ENCODE results near the gene B3GNT3. TPM values are rescaled to one million over a fixed set of nuclear protein-coding genes. Genes with fewer than 3 reads are reported as not detected.
"Not testable (repeated sequence)": the region's sequence is repeated elsewhere in the genome, so short reads cannot be mapped to it uniquely, and the experiment has no call there.

The B3GNT3 gene
- total and polyA plus RNA-seq, 9 of the 15 experiments (the other 6 are each of a cell fraction or from before 2014, with no cell fraction given): 0.06 to 0.11 (median 0.07) TPM; not detected in 6

DNA sequence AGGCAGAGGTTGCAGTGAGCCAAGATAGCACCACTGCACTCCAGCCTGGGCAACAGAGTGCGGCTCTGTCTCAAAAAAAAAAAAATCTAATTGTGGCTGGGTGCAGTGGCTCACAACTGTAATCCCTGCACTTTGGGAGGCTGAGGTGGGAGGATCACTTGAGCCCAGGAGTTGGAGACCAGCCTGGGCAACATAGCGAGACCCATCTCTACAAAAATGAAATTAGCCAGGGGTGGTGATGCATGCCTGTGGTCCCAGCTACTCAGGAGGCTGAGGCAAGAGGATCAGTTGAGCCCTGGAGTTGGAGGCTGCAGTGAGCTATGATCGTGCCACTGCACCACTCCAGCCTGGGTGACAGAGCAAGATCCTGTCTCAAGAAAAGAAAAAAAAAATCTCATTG is 3.7 kb downstream of the B3GNT3 start:
- BruUV-seq (replicated peaks); DNase-seq (ENCODE audit: extremely low read depth in 1 of 4, low spot score in 3 of 4); H3K79me2 ChIP-seq (ENCODE audit: control insufficient read depth, insufficient read depth, low read length); H3K9me1 ChIP-seq (ENCODE audit: control insufficient read depth, insufficient read depth, low read length); intact Hi-C loops (cut with micrococcal nuclease); FAIRE-seq; H3K4me2 ChIP-seq (ENCODE audit: insufficient read depth, low read length); H2AFZ ChIP-seq (ENCODE audit: low read depth, low read length); H3K9me3 ChIP-seq (replicated peaks; ENCODE audit: control insufficient read depth, insufficient read depth, low read depth, low read length); in situ Hi-C loops (cut with MboI); H3K4me3 ChIP-seq; H4K20me1 ChIP-seq (replicated peaks; ENCODE audit: control insufficient read depth, insufficient read depth, low read length); H3K9ac ChIP-seq (ENCODE audit: insufficient read depth in 1 of 2, low read depth in 2 of 2, low read length in 2 of 2); H3K36me3 ChIP-seq (ENCODE audit: control insufficient read depth, insufficient read depth, low read length); H3K27ac ChIP-seq (ENCODE audit: extremely low read depth, low read depth, low read length); CTCF ChIA-PET (ENCODE audit: low intra/inter-chr PET ratio); ATAC-seq: not testable (repeated sequence)
- 8% methylated on average over 3 of the region's 3 CpGs for WGBS (ENCODE audit: insufficient coverage, low coverage, missing lambda C conversion rate)
- Histone ChIP-seq H3K27me3 (ENCODE audit: control insufficient read depth in 2 of 2, insufficient read depth in 2 of 2, low read length in 2 of 2) (peaks cover 4 to 30% of the 10 kb centered on the region in 2 experiments; a peak in 3 of 5 replicates), H3K4me1 (replicated peaks in 1 of 2; ENCODE audit: control insufficient read depth in 2 of 2, insufficient read depth in 2 of 2, low read length in 2 of 2) (peaks cover 10 to 26% of the 10 kb centered on the region in 2 experiments; a peak in 4 of 5 replicates)
- TF ChIP-seq ZNF121 (CRISPR knock-in tag; conservative IDR thresholded peaks at IDR 0.05): peak; percentile 82
- POLR2A ChIA-PET: interaction anchor here (1.1 kb wide), 1 partner anchor 87 kb away, joined by 3 read pairs; no protein-coding TSS in a partner anchor

DNA sequence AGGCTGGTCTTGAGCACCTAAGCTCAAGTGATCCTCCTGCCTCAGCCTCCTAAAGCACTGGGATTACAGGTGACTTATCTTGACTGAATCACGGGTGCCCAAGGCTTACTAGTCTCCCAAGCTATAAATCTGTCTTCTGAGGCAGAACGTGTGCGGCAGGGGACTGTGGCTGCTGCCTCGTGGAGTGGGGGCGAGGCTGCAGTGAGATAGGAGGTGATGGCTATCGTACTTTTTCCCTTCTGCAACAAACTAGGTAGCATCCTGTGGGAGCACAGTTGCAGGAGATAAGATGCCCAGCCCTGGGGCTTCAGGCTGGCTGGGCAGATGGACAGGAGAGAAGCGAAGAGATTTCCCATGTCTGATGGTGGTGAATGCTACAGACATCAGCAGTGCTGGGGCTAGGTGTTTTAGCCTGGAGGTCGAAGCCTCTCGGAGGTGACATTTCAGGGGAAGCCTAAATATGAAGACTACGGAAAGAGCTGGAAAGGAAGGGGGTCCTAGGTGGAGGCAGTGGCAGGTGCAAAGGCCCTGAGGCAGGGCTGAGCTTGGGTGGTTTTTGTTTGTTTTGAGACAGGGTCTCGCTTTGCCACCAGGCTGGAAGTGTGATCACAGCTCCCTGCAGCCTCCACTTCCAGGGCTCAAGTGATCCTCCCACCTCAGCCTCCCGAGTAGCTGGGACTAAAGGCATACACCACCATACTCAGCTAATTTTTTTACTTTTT is 7.4 kb downstream of the B3GNT3 start:
- no peaks in the 10 kb centered on the region for H3K36me3 ChIP-seq (ENCODE audit: control insufficient read depth, insufficient read depth, low read length)
- no peak for ATAC-seq
- DNase-seq (ENCODE audit: extremely low read depth in 1 of 4, low spot score in 3 of 4): no peak
- H3K9me1 ChIP-seq (ENCODE audit: control insufficient read depth, insufficient read depth, low read length): no peaks in the 10 kb centered on the region
- in situ Hi-C loops (cut with MboI): no loop called here
- BruUV-seq (replicated peaks): no TSS peak
- no peaks in the 10 kb centered on the region for H3K9me3 ChIP-seq (replicated peaks; ENCODE audit: control insufficient read depth, insufficient read depth, low read depth, low read length)
- CTCF ChIA-PET (ENCODE audit: low intra/inter-chr PET ratio): interaction anchor here (0.7 kb wide), 1 partner anchor 28 kb away, joined by 3 read pairs; no protein-coding TSS in a partner anchor
- H3K4me3 ChIP-seq: no peak overlapping the region
- no peaks in the 10 kb centered on the region for H3K79me2 ChIP-seq (ENCODE audit: control insufficient read depth, insufficient read depth, low read length)
- POLR2A ChIA-PET: interaction anchor here (0.6 to 1.5 kb wide), 6 partner anchors 14 to 133 kb away, joined by 3 to 5 read pairs (median 3); partner anchors contain the start of genes JAK3 and RPL18A
- no peak overlapping the region for H3K4me2 ChIP-seq (ENCODE audit: insufficient read depth, low read length)
- H3K4me1 ChIP-seq (replicated peaks in 1 of 2; ENCODE audit: control insufficient read depth in 2 of 2, insufficient read depth in 2 of 2, low read length in 2 of 2): no peaks in the 10 kb centered on the region; a peak in 1 of 5 replicates
- H4K20me1 ChIP-seq (replicated peaks; ENCODE audit: control insufficient read depth, insufficient read depth, low read length): no peaks in the 10 kb centered on the region
- under 1% methylated on average over 12 of the region's 12 CpGs for WGBS (ENCODE audit: insufficient coverage, low coverage, missing lambda C conversion rate)
- H3K9ac ChIP-seq (ENCODE audit: insufficient read depth in 1 of 2, low read depth in 2 of 2, low read length in 2 of 2): no peak overlapping the region
- peaks cover 0 to 32% of the 10 kb centered on the region in 2 experiments; a peak in 4 of 5 replicates for H3K27me3 ChIP-seq (ENCODE audit: control insufficient read depth in 2 of 2, insufficient read depth in 2 of 2, low read length in 2 of 2)
- H3K27ac ChIP-seq (ENCODE audit: extremely low read depth, low read depth, low read length): no peak overlapping the region
- intact Hi-C loops (cut with micrococcal nuclease): no loop called here
- no peak for FAIRE-seq
- H2AFZ ChIP-seq (ENCODE audit: low read depth, low read length): no peak overlapping the region
- TF ChIP-seq CHD1 (IDR thresholded peaks at IDR 0.05; ENCODE audit: low read length): no peak
- no peak for TF ChIP-seq KLF6 (CRISPR knock-in tag; IDR thresholded peaks at IDR 0.05; ENCODE audit: borderline replicate concordance)
- TF ChIP-seq, protein P1, sequence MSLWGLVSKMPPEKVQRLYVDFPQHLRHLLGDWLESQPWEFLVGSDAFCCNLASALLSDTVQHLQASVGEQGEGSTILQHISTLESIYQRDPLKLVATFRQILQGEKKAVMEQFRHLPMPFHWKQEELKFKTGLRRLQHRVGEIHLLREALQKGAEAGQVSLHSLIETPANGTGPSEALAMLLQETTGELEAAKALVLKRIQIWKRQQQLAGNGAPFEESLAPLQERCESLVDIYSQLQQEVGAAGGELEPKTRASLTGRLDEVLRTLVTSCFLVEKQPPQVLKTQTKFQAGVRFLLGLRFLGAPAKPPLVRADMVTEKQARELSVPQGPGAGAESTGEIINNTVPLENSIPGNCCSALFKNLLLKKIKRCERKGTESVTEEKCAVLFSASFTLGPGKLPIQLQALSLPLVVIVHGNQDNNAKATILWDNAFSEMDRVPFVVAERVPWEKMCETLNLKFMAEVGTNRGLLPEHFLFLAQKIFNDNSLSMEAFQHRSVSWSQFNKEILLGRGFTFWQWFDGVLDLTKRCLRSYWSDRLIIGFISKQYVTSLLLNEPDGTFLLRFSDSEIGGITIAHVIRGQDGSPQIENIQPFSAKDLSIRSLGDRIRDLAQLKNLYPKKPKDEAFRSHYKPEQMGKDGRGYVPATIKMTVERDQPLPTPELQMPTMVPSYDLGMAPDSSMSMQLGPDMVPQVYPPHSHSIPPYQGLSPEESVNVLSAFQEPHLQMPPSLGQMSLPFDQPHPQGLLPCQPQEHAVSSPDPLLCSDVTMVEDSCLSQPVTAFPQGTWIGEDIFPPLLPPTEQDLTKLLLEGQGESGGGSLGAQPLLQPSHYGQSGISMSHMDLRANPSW (CRISPR knock-in tag; IDR thresholded peaks at IDR 0.05): no peak
- TF ChIP-seq, protein P2, sequence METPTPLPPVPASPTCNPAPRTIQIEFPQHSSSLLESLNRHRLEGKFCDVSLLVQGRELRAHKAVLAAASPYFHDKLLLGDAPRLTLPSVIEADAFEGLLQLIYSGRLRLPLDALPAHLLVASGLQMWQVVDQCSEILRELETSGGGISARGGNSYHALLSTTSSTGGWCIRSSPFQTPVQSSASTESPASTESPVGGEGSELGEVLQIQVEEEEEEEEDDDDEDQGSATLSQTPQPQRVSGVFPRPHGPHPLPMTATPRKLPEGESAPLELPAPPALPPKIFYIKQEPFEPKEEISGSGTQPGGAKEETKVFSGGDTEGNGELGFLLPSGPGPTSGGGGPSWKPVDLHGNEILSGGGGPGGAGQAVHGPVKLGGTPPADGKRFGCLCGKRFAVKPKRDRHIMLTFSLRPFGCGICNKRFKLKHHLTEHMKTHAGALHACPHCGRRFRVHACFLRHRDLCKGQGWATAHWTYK (CRISPR knock-in tag; IDR thresholded peaks at IDR 0.05): no peak
- no peak for TF ChIP-seq ZBTB17 (CRISPR knock-in tag; IDR thresholded peaks at IDR 0.05)
- TF ChIP-seq, protein P3, sequence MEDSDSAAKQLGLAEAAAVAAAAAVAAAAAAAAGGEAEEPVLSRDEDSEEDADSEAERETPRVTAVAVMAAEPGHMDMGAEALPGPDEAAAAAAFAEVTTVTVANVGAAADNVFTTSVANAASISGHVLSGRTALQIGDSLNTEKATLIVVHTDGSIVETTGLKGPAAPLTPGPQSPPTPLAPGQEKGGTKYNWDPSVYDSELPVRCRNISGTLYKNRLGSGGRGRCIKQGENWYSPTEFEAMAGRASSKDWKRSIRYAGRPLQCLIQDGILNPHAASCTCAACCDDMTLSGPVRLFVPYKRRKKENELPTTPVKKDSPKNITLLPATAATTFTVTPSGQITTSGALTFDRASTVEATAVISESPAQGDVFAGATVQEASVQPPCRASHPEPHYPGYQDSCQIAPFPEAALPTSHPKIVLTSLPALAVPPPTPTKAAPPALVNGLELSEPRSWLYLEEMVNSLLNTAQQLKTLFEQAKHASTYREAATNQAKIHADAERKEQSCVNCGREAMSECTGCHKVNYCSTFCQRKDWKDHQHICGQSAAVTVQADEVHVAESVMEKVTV (CRISPR knock-in tag; IDR thresholded peaks at IDR 0.05): no peak
- no peak for TF ChIP-seq BRD4 (IDR thresholded peaks at IDR 0.05)

Measured in K562 (cell line).